ENCODE results near the gene SLC6A19.
"Not testable (repeated sequence)": the region's sequence is repeated elsewhere in the genome, so short reads cannot be mapped to it uniquely, and the experiment has no call there.

SLC6A19 gene

GRCh38 chr5:1220351-1220750 is 19.0 kb downstream of the SLC6A19 start:
- no peak for DNase-seq (ENCODE audit: low read depth in 1 of 2, low spot score in 1 of 2)

GRCh38 chr5:1220831-1221230 is 19.4 kb downstream of the SLC6A19 start:
- DNase-seq (ENCODE audit: low read depth in 1 of 2, low spot score in 1 of 2), result no peak

GRCh38 chr5:1221721-1222120 is 20.3 kb downstream of the SLC6A19 start:
- DNase-seq (ENCODE audit: low read depth in 1 of 2, low spot score in 1 of 2), result no peak

GRCh38 chr5:1222147-1222546 is 20.8 kb downstream of the SLC6A19 start:
- no peak for DNase-seq (ENCODE audit: low read depth in 1 of 2, low spot score in 1 of 2)

GRCh38 chr5:1222621-1223277 is 21.4 kb downstream of the SLC6A19 start:
- no peak for DNase-seq (ENCODE audit: low read depth in 1 of 2, low spot score in 1 of 2)

GRCh38 chr5:1223278-1223670 is 21.9 kb downstream of the SLC6A19 start:
- DNase-seq (ENCODE audit: low read depth in 1 of 2, low spot score in 1 of 2), result no peak

GRCh38 chr5:1224631-1225030 is 23.2 kb downstream of the SLC6A19 start:
- DNase-seq (ENCODE audit: low read depth in 1 of 2, low spot score in 1 of 2), result no peak

- DNase-seq (ENCODE audit: low read depth in 1 of 2, low spot score in 1 of 2), result no peak
Observed at GRCh38 chr5:1225081-1225480, 23.7 kb downstream of the SLC6A19 start, which contains the start of gene SLC6A18. SLC6A18 (plus strand) TSS chr5:1225381; CDS start chr5:1225478, 97 bp downstream.

- no peak for DNase-seq (ENCODE audit: low read depth in 1 of 2, low spot score in 1 of 2)
Observed at GRCh38 chr5:1226231-1226630, 24.8 kb downstream of the SLC6A19 start.

GRCh38 chr5:1226839-1227581 is 25.6 kb downstream of the SLC6A19 start:
- DNase-seq (ENCODE audit: low read depth in 1 of 2, low spot score in 1 of 2), result no peak

GRCh38 chr5:1227667-1228066 is 26.3 kb downstream of the SLC6A19 start:
- no peak for DNase-seq (ENCODE audit: low read depth in 1 of 2, low spot score in 1 of 2)

- no peak for DNase-seq (ENCODE audit: low read depth in 1 of 2, low spot score in 1 of 2)
Observed at GRCh38 chr5:1228120-1228519, 26.7 kb downstream of the SLC6A19 start.

- not testable (repeated sequence) for DNase-seq (ENCODE audit: low read depth in 1 of 2, low spot score in 1 of 2)
Observed at GRCh38 chr5:1229023-1229422, 27.6 kb downstream of the SLC6A19 start.

- no peak for DNase-seq (ENCODE audit: low read depth in 1 of 2, low spot score in 1 of 2)
Observed at GRCh38 chr5:1229822-1230221, 28.4 kb downstream of the SLC6A19 start.

GRCh38 chr5:1230551-1230950 is 29.2 kb downstream of the SLC6A19 start:
- DNase-seq (ENCODE audit: low read depth in 1 of 2, low spot score in 1 of 2), result no peak

- no peak for DNase-seq (ENCODE audit: low read depth in 1 of 2, low spot score in 1 of 2)
Observed at GRCh38 chr5:1231354-1231905, 30.0 kb downstream of the SLC6A19 start.

GRCh38 chr5:1232780-1233179 is 31.4 kb downstream of the SLC6A19 start:
- DNase-seq (ENCODE audit: low read depth in 1 of 2, low spot score in 1 of 2), result no peak

GRCh38 chr5:1235379-1235778 is 34.0 kb downstream of the SLC6A19 start:
- DNase-seq (ENCODE audit: low read depth in 1 of 2, low spot score in 1 of 2), result no peak

- no peak for DNase-seq (ENCODE audit: low read depth in 1 of 2, low spot score in 1 of 2)
Observed at GRCh38 chr5:1235838-1236237, 34.4 kb downstream of the SLC6A19 start.

- DNase-seq (ENCODE audit: low read depth in 1 of 2, low spot score in 1 of 2), result no peak
Observed at GRCh38 chr5:1239505-1240251, 38.3 kb downstream of the SLC6A19 start.

GRCh38 chr5:1240496-1241260 is 39.3 kb downstream of the SLC6A19 start:
- DNase-seq (ENCODE audit: low read depth in 1 of 2, low spot score in 1 of 2), result no peak
